Amniotic epithelial cell (primary cell): ENCODE results near the gene COASY.

ENCODE experiments used
- DNase-seq: peaks from one replicate; pipeline ENCODE4 v3.0.0-alpha.2; 2010; ENCODE audit warnings: low read depth

COASY gene

GRCh38 chr17:42561897-42562387 lies at the start of gene COASY:
COASY (plus strand) TSS chr17:42562148; CDS start chr17:42562623, 475 bp downstream.
- peak; percentile 97 for DNase-seq

DNA sequence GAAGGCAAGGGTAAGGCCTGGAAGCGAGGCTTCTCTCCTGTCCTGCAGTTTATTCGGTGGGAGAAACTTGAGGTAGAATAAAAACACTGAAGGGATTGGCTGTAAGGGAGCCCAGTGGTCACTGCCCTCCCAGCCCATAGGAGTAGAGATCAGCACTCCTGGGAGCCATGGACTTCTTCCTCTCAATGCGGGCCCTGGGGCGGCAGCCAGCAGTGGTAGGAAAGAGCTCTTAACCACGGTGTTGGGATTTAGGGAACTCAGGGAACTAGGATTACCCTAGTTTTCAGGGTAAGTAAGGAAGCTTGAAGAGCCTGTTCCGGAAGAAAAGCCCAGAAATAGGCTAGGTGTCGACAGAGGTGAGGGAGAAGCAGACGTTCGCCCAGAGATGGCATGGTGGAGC lies 49.7 kb upstream of the COASY start:
- no peak for DNase-seq

DNA sequence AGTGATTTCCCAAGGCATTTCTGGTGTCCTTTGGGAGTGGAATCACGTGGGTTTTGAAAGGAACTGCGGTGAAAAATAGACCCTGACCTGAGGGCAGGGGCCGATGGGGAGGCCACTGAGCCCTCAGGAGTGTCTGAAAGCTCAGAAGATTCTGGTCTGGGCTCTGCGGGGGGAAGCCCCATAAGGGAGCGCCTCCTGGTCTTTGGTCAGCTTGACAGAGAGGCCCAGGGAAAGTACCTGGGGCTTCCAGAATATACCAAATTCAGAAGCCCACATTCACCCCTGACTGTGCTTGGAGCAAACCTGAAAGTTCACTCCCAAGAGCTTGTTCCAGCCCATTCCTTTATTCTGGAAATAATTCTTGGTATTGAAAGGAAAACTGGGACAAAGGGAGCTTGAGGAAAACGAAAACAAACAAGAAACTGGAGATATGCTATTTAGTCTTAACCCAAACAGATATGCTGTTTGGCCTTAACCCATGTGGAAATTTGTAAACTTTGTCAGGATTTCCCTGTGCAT lies 49.2 kb upstream of the COASY start:
- no peak for DNase-seq

DNA sequence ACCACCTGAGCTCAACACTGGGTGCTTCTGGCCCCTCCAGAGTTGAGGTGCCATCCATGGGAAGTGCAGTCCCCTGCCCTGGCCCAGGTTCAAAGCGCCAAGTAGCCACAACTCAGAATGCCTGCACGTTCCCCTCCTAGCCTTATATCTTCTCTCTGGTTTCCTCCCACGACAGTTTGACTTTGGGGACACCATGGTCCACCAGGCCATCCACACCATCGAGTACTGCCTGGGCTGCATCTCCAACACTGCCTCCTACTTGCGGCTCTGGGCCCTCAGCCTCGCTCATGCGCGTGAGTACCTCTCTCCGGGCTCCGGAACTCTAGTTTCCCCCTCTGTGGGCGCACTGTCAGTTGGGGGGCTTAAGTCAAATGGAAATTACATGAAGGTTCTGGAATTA lies 48.3 kb upstream of the COASY start:
- DNase-seq: no peak

DNA sequence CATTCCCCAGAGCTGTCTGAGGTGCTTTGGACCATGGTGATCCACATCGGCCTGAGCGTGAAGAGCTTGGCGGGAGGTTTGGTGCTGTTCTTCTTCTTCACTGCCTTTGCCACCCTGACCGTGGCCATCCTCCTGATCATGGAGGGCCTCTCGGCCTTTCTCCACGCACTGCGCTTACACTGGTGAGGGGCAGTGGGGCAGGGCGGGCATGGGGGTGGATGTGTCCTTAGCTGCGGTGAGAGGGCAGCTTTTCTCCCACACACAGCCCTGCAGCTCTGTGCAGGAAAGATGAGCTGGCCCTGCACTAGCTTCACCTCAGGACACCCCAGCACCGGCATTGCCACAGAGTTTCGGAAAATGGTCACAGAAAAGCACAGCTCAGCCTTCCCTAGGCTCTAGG lies 47.7 kb upstream of the COASY start:
- no peak for DNase-seq

DNA sequence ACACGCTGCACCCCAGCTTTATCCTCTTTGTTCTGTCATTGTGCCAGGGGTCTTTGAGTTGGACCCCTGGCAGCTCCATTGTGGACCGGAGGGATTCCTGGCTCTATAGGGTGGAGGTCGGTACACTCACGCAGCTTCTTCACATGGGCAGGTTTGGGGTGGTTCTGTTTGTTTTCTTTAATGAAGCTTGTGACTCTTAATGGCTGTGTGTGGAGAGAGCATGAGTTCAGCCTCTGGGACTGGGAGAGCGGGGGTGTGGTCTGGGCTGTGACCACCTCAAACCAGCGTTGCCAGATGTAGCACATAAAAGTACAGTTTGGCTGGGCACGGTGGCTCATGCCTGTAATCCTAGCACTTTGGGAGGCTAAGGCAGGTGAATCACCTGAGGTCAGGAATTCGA lies 47.1 kb upstream of the COASY start:
- DNase-seq: no peak

- peak; percentile 86 for DNase-seq
Observed at GRCh38 chr17:42517516-42517915, 44.4 kb upstream of the COASY start.

DNA sequence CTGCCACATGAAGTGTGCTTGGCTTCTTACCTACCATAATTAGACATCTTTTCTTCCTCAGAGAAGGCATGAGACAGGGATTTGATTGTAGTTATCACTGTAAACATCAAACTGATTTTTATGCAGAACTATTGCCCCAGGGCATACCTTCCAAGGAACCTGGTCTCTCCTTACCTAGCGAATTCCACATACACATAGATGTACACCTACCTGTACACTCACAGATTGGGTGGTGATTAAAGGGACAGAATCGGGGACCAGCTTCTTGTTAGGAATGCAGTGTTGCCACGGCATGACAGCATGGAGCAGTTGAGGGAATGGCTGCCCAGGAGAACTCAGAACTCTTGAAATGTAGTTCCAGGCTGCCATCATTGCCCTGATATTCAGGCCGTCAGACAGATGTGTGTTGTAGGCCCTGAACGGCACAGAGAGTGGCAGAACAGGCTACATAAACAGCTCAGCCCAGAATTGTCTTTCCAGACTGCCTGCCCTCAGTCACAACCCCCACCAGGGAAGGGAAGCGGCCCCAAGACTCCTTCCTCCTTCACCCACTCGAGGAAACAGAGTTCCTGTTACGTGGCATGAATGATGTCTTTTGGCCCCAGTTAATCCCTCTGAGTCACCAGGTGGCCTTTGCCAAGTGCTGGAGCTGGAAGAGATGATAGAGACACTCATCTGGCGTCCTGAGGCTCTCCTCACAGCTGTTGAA lies 43.7 kb upstream of the COASY start:
- peak; percentile 98 for DNase-seq

GRCh38 chr17:42518755-42519545 lies 43.0 kb upstream of the COASY start:
- peak; percentile 77 for DNase-seq

GRCh38 chr17:42519546-42520491 lies 42.1 kb upstream of the COASY start:
- peak; percentile 99 for DNase-seq

GRCh38 chr17:42520540-42520951 lies 41.4 kb upstream of the COASY start:
- no peak for DNase-seq

- DNase-seq: no peak
Observed at GRCh38 chr17:42521036-42521435, 40.9 kb upstream of the COASY start.

DNA sequence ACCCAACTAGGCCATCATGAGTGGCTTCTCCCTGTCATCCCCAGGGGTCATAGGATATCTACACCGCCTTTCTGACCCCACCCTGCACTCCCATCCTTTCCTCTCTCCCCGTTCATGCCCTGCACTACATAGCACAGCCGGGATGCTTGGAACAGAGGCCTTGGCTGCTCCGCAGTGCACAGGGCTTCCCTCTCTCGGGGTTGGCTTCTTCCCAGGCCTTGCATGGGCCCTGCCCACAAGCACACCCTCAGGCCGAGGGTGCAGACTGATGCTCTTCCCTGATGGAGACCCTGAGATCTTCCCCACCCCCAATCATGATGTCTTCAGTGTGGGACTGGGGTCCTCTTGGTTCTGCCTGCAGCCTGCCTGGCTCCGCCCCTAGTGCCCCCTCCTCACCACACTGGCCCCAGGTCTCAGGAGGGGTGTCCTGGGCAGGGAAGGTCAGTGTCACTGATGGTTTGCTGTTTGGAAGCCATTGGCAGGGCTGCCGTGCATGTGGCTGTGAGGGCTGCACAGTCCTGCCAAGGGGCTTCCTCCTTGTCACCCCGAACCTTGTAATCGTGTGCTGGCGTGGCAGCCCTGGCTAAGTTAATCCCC lies 40.2 kb upstream of the COASY start:
- no peak for DNase-seq

DNA sequence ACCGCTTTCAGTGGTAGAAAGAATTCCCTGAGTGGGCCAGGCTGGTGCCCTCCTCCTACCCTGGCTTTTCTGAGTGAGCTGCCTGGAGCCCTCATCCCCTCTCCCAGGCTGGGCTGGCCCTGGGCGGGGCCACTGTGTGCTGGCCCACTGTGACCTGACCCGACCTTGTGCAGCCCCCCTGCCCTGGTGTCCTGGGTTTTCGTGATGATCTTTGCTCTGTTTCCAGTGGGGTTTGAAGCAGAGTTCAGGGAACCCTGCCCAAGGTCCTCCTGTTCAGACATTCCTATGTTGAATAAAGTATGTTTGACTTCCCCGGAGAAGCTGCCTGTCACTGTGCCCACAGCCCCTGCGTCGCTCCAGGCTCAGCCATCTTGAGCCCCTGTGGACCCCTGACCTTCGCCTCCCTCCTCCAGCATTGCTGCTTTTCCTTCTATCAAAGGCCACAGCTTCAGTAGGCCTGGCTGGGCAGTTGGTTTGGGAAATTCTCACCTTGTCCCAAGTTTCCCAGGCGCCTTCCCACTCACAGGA lies 39.6 kb upstream of the COASY start:
- DNase-seq: no peak

DNA sequence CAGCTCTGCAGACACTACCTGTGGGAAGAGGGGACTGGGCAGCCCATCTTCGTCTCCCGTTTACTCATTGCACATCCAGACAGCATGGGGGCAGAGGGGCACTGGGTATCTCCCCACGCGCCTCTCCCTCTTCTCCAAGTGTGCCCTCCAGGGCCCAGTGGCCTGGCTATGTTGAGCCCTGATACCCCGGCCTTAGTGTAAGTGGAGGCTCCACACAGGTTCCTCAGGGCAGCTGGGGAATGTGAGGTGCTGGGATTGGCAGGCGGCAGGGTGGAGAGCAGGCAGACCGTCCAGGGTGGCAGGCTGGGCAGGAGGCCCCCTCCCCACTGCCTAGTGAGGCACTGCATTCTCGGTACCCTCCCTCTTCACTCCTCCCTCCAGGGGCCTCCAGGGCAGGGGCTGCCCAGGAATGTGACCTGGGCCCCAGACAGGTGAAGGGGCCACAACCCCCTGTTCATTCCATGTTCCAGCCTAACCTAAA lies 39.1 kb upstream of the COASY start:
- DNase-seq: no peak

- peak; percentile 75 for DNase-seq
Observed at GRCh38 chr17:42525221-42525620, 36.7 kb upstream of the COASY start.

DNA sequence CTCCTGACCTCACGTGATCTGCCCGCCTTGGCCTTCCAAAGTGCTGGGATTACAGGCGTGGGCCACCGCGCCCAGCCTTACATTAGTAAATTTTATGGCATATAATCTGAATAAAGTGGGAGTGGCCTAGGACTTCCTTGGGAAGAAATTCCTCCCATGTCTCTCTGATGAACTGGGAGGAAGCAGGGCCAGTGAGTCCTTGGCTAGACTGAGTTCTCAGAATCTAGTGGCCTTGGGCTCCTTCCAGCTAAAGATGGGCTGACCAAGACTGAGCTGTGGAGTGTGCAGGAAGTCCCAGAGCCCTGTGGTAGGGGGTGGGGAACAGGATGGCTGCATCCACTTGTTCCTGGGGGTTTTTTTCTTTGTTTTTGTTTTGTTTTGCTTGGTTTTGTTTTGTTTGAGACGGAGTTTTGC lies 35.9 kb upstream of the COASY start:
- DNase-seq: peak; percentile 36

- DNase-seq: no peak
Observed at GRCh38 chr17:42527932-42528331, 34.0 kb upstream of the COASY start.

DNA sequence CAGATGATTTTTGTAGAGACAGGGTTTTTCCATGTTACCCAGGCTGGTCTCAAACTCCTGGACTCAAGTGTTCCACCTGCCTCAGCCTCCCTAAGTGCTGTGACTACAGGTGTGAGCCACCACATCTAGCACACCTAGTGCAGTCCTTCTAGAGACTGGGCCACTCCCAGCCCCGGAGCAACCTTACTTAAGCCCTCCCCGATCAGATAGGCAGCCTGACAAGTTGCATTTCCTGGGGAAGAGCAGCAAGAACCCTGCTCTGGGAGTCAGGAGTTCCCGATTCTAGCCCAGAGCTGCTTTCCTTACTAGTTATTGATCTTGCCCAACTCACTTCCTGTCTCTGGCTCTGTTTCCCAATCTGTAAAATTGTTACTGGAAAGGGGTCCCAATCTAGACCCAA lies 32.9 kb upstream of the COASY start:
- no peak for DNase-seq

- no peak for DNase-seq
Observed at GRCh38 chr17:42530952-42531454, 30.9 kb upstream of the COASY start.
